Amygdala (tissue), 56 donors: Measurements from ENCODE around the gene POLR2M.

Experiments
- DNase-seq, 56 donors: peaks; one replicate each; lab custom pipeline; 2025; lab: John Stamatoyannopoulos, UW

The POLR2M gene

DNA sequence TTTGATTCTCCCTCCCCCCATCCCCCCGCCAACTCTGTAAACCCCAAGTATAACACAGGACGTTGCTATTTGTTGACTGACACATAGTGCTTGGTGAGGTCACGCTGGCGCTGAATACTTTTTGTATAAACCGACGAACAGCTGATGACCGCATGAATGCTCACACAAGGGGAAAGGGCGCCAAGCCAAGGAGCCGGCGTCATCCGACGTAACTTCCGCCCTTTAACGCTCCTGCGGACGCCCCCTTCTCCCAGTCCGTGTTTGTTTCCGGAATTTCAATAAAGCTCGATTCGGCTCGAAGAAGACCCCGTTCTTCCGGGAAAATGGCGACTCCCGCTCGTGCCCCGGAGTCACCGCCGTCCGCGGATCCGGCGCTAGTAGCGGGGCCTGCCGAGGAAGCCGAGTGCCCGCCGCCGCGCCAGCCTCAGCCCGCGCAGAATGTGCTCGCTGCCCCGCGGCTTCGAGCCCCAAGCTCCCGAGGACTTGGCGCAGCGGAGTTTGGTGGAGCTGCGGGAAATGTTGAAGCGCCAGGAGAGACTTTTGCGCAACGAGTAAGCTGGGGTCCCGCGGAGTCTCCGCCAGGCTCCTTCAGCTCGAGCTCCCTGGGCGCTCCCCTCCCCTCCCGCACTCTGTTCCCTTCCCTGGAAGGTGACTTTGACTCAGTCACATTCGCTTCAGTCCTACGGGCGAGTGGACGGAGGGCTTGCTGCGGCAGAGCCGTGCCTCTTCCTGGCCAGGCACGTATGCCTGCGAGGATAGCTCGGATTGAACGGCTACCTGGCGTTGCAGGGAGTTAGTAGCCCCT lies at the start of gene POLR2M:
TSS of gene POLR2M (plus strand) at position 310 of the 805 bp plus-strand sequence. CDS start at position 439, 129 bp downstream.
- peak in 55 of 56 donors; percentile 47 to 97 (median 89) for DNase-seq

DNA sequence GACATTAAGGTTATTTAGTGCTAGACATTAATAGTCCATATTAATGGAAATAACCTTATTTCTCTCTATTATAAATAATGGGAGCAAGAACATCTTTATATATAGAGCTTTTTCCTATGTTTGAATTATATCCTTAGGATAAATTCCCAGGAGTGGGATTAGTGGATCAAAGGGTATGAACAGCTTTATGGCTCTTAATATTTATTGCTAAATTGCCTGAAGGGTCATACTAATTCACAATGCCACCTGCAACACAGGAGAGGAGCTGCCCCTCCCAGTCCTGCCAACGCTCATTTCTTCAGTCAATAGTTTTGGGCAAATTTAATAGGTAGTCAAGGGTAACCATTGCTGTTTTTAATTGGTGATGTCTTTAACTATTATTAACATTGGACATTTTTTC lies 48.9 kb upstream of the POLR2M start:
- DNase-seq: no peak

DNA sequence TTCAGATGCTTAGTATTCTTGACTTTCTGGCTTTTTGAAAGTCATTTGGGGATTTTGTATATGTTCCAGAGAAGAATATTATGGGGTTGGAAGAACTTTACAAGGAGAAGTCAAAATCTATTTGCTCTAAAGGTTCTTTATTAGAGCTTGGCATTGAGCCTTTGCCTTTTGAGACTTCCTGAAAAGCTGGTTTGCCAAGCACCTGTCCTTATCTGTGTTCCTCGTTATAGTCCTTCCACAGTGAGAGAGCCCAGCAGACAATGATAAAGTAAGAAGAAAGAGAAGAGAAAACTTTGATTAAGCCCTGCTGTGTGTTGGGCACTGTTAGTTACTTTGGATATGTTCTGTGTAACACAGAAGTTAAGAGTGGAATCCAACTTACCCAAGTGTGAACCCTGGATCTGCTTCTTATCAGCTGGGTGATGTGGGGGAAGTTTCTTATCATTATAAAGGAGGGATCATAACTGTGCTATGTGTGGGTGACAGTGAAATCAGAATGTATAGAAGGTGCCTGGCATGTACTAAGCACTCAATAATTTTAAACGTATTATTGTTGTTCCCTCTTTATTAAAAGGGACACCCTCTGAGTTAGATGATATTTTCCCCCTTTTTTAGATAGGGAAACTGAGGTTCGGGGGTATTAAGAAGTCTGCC lies 44.3 kb upstream of the POLR2M start:
- DNase-seq: no peak

DNA sequence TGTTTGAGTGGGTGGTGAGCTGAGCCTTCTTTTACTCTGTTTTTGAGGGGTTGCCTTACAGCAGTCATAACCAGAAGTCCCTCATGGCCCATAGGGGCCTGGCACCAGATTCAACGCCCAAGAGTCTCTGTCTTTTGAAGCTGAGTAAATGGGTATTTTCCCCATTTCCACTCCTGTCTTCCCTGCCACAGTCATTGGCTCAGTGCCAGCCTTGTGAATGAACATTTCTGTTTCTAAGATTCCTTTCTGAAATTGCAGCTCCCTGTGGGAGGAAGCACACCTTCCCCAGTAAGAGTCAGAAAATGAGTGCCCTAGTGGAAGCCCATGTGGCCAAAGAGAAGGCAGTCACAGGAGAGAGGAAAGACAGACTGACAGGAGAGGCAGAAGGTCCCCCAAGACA lies 43.7 kb upstream of the POLR2M start:
- peak in 3 of 56 donors; percentile 6 to 18 (median 18) for DNase-seq

DNA sequence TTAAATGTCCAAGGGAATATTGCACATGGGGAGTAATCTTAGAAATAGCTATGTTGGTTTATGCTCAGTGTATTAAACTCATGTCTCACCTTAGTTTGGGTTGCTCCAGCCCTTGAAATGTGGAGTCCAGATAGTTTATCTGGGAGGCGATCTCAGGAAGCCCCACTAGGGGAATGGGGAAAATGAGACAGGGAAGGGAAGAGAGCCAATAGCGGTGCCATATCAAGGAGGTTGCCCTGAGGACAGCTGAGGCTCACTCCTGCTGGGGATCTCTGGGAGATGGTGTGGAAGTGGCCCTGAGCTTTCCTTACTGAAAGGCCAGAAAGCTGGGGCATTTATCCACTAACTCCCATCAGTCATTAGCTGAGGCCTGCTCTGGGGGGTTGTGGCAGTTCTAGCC lies 43.3 kb upstream of the POLR2M start:
- DNase-seq: no peak

DNA sequence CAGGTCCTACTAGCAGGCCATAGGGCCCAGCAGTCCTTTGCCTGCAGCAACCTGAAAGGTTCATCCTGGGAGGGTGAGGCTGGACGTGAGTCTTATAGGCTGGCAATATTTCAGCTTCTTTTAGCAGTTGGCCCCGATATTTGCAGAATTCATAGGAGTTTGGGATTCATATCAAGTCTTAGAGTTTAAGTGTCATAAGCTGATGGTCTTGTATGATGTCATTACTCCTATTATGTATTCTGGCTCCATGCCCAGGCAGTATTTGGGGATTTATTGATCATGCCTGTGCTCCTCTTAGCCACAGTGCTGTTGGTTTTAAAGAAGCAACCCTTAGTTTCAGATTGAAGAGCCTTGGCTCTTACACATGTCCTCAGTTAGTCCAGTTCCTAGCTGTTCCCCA lies 41.3 kb upstream of the POLR2M start:
- no peak for DNase-seq

DNA sequence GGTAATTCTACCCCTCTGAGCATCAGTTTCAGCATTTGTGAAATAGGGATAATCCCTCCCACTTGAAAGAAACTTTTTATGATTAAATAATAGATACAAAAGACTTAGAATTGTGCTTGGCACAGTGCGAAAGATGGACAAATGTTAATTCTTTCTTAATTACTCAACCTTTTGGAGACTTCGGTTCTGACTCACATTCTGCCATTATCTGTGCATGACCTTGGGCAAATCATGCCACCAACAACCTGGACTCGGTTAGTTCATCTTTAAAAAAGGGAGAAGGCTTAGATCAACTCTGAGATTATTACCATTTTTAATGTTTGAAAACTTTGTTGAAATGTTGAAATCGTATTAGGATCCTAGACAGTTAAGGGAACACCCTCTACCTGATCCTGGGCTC lies 40.6 kb upstream of the POLR2M start:
- no peak for DNase-seq

DNA sequence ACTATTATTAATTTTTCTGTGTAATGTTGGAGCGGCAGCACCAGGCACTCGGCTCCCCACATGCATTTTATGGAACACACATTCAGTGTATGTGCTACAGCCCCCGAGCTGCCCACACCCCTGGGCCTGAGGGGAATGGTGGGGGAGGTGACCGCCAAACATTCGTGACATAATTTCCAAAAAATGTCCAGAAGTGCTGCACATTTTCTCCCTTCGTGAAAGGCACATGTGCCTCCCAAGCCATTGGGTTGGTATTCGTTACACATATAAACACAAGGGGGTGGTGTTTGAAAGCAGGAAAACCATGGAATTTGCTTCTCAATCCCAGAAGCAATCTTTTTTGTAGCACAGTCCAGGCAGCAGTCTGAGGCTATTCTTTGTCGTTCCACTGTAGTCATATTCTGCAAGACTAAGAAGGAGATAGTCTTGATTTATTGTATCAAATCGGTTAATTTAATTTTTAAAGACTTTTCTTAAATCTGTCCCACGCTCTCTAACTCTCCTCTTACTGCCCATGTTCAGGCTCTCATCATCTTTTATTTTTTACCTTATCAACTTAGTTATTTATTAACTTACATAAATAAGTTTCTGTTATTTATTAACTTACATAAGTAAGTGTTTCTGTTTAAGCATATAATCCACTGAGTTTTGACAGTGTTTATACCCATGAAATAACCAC lies 39.2 kb upstream of the POLR2M start:
- DNase-seq: peak in 9 of 56 donors; percentile 8 to 25 (median 15)

DNA sequence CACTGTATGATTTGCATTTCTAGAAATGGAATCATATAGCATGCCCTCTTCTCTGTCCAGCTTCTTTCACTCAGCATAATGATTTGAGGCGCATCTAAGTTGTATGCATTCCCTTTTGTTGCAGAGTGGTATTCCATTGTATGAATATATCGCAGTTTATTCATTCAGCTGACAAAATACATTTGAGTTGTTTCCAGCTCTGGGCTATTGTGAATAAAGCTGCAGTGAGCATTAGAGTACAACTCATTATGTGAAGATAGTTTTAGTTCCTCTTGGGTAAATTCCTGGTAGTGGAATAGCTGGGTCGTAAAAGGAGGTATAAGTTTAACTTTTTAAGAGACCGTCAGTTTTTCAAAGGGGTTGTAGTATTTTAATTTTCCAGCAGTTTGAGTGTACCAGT lies 38.5 kb upstream of the POLR2M start:
- no peak for DNase-seq

DNA sequence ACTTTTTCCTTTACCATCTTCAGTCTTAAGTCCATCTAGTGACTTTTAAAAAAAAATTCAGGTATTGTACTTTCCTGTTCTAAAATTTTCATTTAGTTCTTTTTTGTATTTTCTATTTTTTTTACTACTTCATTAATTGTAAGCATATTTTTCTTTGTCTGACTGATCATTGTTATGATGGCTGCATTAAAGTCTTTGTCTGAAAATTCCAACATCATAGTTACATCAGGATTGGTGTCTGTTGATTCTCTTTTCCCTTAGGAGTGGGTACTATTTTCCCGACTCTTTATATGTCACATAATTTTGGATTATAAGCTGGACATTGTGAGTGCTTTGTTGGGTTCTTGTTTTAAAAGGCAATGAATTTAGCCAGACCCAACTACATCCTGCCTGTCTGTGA lies 34.9 kb upstream of the POLR2M start:
- DNase-seq: no peak

DNA sequence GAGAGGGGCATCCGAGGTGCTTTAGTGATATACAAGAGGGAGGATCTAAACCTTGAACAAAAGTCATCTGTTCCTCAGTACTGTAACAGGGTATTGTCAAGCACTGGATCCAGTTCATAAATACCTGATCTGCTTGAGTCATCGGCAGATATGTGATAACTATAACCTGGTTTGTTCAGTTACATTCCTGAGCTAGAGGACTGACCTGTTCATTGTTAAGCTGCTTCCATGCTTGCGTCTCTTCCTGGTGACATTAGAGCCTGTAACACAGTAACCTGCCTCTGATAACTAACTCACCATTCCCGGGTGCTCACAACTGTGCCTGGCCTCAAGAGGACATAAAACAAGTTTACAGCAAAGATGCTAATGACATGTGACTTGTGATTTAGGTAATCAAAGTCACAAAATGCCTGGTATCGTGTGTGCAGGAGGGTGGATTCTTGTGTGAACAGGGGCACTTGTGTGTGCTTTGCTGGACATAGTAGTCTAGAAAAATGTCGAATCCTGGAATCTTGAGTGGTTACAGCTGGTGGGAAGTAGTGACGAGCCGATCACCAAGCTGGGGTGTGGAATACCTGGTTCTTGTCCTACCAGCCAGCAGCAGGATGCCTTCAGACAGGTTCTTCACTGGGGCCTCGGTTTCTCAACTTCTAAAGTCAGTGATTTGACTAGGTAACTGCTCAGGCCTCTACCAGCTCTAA lies 30.9 kb upstream of the POLR2M start:
- no peak for DNase-seq

DNA sequence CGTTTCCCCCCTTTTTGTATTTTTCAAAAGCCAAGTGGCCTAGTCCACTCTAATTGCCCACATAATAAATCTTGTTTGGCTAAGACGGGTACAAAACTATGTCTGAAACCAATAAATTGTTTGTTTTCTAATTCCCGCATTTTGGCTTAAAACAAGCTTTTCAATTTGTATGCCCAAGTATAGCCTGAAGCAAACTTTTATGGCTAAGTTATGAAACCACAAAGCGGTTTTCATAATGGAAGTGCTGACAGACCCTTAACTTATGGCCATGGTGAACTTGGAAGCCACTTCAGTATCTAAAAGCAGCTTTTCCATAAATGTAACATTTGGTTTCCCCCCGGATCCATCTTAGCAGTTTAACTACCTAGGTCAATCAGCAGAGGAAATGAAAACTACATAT lies 29.9 kb upstream of the POLR2M start:
- DNase-seq: no peak

DNA sequence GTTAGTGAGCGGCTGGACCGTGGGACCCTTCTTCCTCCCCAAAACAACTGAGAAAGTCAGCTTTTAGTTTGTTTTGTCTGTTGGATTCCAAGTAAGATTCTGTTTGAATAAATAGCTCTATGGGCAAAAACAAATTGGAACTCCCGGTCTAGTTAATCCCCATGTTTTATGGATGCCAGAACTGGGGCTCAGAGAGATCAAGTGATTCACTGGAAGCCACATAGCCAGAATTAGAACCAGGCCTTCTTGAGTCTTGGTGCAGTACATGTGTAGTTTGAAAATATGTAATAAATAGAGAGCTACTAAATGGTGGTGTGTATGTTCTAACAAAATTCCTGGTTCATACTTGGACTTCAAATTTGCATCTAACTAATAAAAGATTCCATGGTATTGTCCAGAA lies 29.3 kb upstream of the POLR2M start:
- no peak for DNase-seq

DNA sequence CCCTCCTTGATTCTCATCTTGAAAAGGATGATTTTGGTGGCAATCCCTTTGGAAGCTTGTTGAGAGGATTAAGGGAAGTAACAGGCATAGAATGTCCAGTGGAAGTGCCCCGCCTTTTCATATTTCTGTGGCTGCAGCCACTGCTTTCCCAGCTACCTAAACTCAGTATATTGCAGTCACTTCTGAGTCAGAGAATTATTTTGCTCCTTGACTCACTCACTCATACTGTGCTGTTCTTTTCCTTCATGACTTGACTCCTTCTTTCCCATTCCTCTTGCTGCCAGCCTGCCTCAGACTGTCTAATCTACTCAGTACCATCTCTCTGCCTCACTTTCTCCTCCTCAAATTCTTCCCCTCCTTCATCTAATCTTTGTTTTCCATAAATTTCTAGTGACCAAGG lies 26.5 kb upstream of the POLR2M start:
- DNase-seq: no peak

DNA sequence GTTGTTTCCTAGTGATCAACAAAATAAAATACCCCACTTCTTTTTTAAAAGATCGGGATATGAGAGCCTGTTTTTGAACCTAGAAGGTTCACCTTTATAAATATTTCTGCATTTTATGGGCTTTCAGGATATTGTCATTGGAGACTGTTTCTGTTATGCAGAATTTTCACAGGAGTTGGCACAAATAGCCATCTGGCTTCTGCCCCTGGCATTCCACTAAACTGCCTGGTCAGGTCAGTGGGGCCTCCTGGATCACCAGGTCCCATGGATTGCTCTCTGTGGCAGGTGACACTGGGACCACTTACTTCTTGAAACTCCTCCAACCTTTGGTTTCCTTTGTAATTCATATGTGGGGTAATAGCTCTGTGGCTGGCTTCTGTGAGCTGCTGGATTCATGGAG lies 25.5 kb upstream of the POLR2M start:
- DNase-seq: no peak

DNA sequence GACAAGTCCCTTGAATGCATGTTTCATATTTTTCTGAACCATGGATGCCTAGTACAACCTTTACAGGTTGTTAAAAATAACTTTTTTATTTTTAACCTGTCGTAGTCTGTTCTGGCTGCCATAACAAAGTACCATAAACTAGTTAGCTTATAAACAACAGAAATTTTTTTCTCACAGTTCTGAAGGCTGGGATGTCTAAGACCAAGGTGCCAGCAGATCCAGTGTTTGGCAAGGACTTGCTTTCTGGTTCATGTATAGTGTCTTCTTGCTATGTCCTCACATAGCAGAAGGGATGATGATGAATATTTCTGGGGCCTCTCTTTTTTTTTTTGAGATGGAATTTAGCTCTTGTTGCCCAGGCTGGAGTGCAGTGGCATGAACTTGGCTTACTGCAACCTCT lies 23.0 kb upstream of the POLR2M start:
- DNase-seq: no peak

DNA sequence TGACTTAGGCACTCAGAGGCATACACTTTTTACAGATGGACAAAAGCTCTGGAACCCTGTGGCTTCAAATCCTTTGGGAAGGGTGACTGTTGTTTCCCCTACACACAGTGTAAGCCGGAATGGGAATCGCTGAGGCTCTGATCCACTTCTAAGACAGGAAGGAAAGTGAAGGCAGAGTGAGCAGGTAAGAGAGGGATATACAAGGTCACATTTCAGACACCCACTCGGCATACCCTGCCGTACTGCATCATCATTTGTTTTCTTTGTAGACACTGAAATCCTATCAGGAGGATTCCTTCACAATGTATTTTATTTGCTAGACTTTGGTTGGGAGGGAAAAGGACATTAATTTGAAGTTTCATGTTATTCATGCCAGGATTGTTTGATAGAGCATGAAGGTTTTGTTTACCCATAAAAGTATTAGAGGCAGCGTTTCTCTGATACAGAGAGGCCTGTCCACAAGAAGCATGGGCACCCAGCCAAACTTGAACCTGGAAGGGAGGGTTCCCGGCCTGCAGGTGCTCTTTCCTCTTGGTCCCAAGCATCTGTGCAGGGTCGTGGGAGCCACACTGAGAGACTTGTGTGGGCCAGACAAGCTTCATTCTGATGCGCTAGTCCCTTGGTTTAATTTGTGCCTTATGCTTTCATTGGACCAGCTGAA lies 21.9 kb upstream of the POLR2M start:
- DNase-seq: no peak

DNA sequence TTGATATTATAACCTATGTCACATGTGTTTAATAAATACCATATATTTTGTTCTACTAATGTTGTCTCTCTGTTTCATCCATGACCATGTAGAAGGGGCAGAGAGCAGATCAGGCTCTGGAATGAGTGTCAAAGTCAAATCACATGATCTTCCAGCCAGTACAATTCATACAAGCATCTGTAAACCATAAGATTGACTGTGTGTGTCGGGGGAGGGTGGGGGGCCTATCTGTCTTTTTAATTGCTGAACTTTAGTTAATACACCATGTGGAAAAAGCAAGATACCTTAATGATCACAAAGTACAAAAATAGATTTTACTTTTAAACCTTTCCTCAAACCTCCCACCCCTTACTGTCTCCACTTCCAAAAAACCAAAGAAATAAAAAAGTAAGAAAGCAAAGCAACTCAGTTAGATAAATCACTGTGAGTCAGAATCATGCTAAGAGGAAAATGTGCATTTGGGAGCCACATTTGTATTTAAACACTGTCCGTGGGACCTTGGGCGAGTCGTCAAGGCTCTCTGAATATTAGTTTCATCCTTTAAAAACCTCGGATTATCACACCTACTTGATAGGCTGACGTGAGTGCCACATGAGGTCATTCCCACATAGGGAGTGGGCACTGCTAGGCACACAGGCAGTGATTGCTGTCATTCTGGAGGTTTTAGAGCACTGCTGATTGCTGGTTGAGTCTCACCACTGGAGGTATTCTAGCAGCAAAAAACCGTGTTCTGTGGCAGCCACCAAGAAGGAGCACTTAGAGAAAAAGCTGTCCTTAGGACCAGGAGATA lies 21.0 kb upstream of the POLR2M start:
- no peak for DNase-seq

DNA sequence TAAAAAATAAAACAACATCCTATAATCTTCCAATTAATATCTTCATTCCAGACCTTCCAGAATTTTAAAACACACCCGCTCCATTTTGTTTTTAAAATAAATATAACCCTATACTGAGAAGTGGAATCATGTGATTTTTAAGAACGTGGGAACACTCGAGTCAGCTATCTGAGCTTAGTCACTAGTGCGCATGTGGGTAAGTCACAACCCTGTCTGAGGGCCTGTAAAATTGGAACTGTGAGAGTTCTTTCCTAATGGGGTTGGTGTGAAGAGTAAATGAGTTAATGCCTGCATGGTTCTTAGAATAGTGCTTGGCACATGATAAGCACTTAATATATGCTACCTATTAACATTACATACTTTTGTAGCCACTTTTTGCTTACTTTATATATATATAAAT lies 19.9 kb upstream of the POLR2M start:
- no peak for DNase-seq
